HG03521 (cell line): ENCODE data around the gene KITLG.
"Not testable (repeated sequence)": the region's sequence is repeated elsewhere in the genome, so short reads cannot be mapped to it uniquely, and the experiment has no call there.

Experiments
- ATAC-seq: cut with Tn5 transposase; IDR thresholded peaks from one replicate; pipeline ENCODE4 v1.9.1; 2021; ENCODE audit warnings: mild to moderate bottlenecking, moderate library complexity; ENCODE audit not compliant: unreplicated experiment

The KITLG gene

DNA sequence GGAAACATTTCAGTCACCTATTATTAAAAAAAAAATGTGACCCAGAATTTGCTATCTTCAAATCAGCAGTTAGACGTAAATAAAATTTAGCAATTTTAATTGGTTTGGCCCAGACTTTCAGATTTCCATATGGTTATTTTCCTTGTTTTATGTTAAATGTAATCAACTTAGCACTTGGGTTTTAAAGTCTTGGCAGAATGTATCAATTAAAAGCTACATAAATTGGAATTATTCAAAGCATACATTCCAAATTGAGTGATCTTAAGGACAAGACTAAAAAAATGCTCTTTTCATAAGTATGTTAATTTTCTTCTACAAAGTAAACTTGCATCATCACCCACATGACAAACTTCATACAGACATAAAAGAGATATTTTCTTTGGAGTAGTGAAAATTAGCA is 3.4 kb downstream of the KITLG start:
- ATAC-seq, result no peak

GRCh38 chr12:88575361-88575970 is 4.8 kb downstream of the KITLG start:
- ATAC-seq, result no peak

- ATAC-seq, result no peak
Measured at GRCh38 chr12:88574278-88574677, 6.0 kb downstream of the KITLG start.

DNA sequence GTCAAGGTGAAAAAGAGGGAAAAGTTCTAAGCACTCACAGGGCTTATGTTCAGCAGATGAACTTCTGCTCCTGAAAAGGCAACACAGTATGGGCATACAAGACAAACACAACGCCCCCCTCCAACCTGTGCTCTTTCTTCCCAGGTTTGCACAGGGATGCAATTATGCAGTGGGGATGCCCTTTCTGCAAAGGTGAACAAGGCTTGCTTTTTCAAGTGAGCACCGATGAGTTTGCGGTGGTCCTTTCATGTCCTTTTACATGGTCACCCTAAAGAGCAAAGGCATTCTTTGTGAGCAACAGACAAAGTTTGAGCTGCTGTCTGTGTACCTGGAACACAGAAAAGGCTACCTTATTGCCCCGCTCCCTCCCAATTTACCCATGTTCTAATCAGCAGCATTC is 6.7 kb downstream of the KITLG start:
- no peak for ATAC-seq

GRCh38 chr12:88572781-88573549 is 7.3 kb downstream of the KITLG start:
- no peak for ATAC-seq

DNA sequence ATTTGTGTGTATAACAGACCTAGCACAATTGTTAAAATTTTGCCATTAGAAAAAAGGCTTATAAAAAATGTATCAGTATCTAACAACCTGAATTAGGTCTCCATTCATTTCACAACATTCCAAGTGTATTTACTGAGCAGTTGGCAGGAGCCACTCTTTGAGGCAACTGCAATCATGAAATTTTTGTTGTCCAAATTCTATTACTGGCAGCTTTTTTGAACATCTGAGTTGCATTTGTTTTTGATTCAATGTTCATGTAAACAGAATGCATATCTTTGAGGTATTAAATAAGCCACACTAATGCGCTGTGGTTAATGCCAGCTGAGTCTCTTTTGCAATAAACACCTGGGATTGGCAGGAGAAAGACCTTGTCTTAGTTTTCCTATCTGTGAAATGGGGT is 8.7 kb downstream of the KITLG start:
- ATAC-seq, result no peak

GRCh38 chr12:88570103-88570502 is 10.2 kb downstream of the KITLG start:
- ATAC-seq, result no peak

GRCh38 chr12:88566430-88566829 is 13.8 kb downstream of the KITLG start:
- no peak for ATAC-seq

- no peak for ATAC-seq
Measured at GRCh38 chr12:88562846-88563582, 17.3 kb downstream of the KITLG start.

- ATAC-seq, result no peak
Measured at GRCh38 chr12:88562151-88562550, 18.1 kb downstream of the KITLG start.

DNA sequence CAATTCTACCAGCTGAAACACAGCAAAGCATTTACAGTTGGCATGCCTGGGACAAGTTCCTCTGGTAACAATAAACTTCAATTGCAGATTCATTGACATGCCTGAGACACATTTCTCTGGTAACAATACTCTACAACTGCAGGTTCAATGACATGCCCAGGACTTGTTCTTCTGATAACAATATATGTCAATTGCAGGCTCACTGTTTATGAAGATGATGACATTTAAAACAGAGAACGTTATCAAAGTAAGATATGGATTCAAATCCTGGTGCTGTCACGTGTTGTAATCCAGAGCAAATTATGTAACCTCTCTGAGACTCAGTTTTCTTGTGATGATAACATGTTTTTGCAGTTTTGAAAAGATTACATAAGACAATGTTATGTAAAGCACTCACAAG is 20.5 kb downstream of the KITLG start:
- ATAC-seq, result no peak

DNA sequence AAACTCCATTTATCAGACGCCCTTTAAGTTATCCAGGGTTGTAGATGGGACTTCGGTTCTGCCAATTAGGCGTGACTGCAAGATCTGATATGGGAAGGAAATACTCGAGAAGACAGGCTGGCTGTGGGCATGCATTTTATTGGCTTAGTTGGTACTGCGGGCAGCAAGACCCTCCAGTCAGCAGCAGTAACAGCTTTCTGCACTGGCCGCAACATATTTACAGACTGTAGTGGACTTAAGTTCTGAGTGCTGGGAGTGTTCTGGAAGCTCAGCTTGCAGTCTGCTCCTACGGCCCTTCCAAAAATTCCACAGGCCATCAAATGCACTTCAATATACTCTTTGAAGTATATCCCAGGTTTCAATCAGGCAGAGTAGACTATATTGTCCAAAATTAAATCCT is 21.1 kb downstream of the KITLG start:
- ATAC-seq, result no peak

DNA sequence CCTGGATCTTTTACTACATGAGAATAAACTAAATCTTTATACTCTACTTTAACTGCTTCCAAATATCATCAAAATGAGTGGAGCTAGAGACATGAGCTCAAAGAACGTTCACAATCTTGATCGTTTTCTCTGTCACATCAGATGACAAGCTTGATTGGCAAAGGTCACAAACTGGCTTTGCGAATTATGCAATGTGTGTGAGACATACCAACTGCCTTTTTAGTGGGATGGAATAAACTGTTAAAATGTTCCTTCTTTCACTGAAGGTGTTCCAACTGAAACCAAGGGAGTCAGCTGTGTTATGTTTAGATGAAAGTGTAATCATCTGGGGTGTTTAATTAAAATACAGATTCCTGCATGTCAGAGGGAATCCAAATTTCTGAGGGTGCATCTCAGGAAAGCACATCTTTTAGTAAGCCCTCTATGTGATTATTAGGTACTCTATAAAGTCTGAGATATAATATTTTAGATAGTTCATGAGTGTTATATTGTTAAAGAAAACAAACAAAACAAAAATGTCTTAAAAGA is 21.9 kb downstream of the KITLG start:
- ATAC-seq, result no peak

DNA sequence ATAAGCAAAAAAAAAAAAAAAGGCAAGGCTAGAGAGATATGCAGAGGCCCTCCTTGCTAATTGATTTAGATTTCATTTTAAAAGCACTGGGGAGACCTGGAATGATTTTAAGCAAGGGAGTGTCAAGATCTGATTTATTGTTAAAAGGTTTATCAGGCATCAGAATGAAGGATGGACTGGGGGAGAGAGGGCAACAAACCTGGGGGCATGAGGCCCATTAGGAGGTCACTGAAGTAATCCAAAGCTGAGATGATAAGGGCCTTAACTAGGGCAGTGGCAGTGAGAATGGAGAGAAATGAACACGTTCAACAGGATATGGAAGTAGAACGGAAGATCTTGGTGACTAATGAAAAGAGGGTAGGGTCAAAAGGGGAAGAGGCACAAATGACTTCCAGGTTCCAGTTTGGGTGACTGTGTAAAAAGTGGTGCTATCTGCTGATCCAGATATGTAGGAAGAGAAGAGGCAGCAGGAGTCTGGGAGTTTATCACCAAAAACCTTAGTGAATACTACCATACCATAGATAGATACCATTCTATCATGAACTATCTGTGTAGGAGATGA is 24.0 kb downstream of the KITLG start:
- no peak for ATAC-seq

DNA sequence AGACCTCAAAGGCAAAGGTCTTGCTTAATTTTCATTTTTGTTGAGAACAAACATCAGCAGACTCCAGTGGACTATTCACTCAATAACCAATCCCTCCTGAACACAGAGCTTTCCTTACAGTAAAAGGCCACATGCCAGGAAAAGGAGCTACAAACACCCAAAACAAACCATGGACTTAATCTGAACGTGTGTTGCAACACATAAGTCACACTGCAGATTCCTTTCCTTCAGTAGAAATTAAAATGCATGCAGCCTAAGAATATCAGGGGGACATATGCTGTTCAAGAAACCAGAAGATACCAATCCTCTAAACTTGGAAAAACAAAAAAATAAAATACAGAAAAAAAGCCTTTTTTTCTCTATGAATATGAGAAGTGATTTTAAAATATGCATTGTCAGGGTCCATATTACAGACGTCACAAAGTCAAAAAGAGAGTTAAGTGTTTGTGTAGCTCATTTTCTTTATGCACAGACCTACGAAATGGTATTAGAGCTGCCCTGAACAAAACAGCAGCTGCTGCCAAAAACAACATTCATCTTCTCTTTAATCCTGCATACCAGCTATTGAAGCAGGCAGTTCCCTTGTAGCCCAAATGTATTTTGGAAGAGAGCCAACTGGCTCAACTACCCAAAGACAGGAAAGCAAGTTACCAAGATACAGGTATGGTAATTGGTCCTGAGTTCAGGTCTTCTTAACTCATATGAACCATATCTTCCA is 26.2 kb downstream of the KITLG start:
- ATAC-seq, result no peak

DNA sequence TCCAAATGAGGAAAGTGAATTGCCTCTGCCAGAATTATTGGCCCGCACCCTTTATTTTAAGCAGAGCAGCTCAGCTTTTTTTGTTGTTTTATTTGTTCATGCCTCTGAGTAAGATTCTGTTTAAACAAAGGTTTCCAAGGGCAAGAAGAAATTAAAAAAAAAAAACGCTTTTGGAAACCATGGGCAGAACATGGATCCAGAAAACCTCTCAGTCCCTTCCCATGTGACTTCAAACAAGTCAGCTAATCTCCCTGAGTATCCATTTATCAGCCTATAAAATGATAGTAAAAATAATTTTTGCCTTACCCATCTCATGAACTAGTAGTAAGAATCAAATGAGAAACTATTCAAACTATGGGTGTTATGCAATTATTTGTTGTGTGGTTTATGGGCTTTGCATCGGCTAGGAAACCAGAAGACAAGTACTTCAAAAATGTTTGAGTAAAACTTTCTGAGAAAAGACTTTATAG is 27.6 kb downstream of the KITLG start:
- no peak for ATAC-seq

DNA sequence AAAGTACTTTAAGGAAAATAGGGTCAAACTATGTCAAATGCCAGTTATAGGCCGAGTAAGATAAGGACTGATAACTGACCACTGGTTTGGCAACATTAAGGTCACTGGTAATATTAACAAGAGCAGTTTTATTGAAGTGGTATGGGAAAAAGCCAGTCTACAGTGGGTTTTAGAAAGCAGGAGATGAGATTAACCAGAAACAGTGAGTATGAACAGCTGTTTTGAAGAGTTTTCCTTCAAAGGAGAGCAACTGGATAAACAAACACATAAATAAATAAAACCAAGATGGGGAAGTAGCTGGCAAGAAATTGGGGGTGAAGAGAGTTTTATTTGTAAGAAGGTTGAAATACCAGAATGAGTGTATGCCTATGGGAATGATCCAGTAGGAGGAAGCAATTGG is 30.3 kb downstream of the KITLG start:
- ATAC-seq, result no peak

DNA sequence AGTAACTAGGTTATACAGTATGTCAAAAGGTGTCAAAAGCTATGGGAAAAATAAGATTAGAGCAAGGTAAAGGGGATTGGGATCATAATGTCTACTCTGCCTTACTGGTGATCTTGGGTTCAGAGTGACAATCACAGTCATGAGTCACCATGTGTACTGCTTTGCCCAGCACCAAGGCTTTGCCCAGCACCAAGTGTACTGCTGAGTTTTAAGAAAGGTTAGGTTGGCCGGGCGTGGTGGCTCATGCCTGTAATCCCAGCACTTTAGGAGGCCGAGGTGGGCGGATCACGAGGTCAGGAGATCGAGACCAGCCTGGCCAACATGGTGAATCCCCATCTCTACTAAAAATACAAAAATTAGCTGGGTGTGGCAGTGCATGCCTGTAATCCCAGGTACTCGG is 32.3 kb downstream of the KITLG start:
- not testable (repeated sequence) for ATAC-seq

GRCh38 chr12:88546853-88547252 is 33.4 kb downstream of the KITLG start:
- ATAC-seq, result no peak

GRCh38 chr12:88546226-88546625 is 34.0 kb downstream of the KITLG start:
- ATAC-seq, result no peak
